NB4 (cell line): ENCODE measurements around the gene ZMAT5.

Source experiments
- MYC ChIP-seq: IDR thresholded peaks from 2 replicates; pipeline ENCODE4 v1.6.1; 2011; ENCODE audit warnings: low read depth, low read length
- POLR2A ChIP-seq: IDR thresholded peaks from 2 replicates; pipeline ENCODE4 v1.6.1; 2011; ENCODE audit warnings: mild to moderate bottlenecking; ENCODE audit not compliant: insufficient read length; ENCODE audit errors: extremely low read depth
- TF ChIP-seq, protein P1 (sequence below): IDR thresholded peaks from one replicate; pipeline ENCODE4 v1.5.1; 2012; ENCODE audit warnings: low read depth, low read length
- TF ChIP-seq, protein P2 (sequence below): IDR thresholded peaks from 2 replicates; pipeline ENCODE4 v1.6.1; 2011; ENCODE audit warnings: low read depth, low read length

DNA sequence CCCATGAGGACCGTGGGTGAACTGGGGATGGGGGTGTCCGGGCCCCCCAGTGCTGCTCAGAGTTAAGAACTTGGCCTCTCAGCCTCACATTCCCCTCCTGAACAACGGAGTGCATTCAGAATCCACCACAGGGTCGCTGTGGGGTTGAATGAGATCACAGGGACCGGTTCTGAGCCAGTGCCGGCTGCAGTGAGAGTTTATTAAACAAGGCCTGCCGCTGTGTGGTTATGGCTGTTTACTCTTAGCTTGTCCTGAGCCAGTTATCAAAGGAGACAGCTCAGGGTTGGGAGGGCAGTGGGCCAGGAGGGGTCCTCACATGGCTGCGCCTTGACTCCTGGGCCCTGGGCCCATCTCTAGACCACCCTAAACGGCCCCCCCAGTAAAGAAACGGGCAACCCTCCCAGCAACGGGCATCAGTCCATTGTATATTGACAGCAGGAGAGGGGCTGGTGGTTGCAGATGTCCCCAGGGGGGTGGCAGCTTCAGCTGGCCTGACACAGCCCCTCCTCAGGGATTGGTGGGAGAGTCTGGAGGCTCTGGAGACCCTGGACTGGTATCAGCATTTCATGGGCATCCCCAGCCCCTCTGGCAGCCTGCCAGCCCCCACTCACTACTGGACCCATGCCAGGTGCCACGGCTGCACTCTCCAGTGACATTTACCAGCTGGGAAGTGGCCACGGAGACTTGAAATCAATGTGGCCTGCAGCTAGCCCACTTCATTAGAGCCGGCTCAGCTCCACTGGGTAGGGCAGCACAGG lies 62.1 kb downstream of the ZMAT5 start:
- TF ChIP-seq, protein P1, sequence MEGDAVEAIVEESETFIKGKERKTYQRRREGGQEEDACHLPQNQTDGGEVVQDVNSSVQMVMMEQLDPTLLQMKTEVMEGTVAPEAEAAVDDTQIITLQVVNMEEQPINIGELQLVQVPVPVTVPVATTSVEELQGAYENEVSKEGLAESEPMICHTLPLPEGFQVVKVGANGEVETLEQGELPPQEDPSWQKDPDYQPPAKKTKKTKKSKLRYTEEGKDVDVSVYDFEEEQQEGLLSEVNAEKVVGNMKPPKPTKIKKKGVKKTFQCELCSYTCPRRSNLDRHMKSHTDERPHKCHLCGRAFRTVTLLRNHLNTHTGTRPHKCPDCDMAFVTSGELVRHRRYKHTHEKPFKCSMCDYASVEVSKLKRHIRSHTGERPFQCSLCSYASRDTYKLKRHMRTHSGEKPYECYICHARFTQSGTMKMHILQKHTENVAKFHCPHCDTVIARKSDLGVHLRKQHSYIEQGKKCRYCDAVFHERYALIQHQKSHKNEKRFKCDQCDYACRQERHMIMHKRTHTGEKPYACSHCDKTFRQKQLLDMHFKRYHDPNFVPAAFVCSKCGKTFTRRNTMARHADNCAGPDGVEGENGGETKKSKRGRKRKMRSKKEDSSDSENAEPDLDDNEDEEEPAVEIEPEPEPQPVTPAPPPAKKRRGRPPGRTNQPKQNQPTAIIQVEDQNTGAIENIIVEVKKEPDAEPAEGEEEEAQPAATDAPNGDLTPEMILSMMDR: no peak
- TF ChIP-seq POLR2A: no peak
- no peak for TF ChIP-seq MYC
- TF ChIP-seq, protein P2, sequence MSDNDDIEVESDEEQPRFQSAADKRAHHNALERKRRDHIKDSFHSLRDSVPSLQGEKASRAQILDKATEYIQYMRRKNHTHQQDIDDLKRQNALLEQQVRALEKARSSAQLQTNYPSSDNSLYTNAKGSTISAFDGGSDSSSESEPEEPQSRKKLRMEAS: no peak
